HCT116 (cell line): Measurements from ENCODE around the gene GPRIN1. TPM values are rescaled to one million over a fixed set of nuclear protein-coding genes. Genes with fewer than 3 reads are reported as not detected.
A peak's percentile ranks its signal among the peaks of the same experiment; 100 is the strongest.

ENCODE experiments used
- ATAC-seq: fragments of 200-7000 bp; cut with Tn5 transposase; 2 replicates; pipeline ENCODE4 v1.9.1; 2020; ENCODE audit warnings: mild to moderate bottlenecking, moderate library complexity
- Bru-seq: library from RNA; stranded (reverse); fragments of 400-500 nt; gene quantifications from one replicate; lab custom pipeline; 2021; lab: Mats Ljungman, UMichigan
- BruChase-seq, 2 experiments: library from RNA; stranded (reverse); fragments of 400-500 nt; gene quantifications; one replicate each; lab custom pipeline; 2021; lab: Mats Ljungman, UMichigan
- BruUV-seq: library from RNA; stranded (reverse); fragments of 400-500 nt; replicated peaks from 2 replicates; lab custom pipeline; 2021; lab: Mats Ljungman, UMichigan
- CTCF ChIA-PET: fragments of 300-600 bp; sonication (Branson Sonifier 250); formaldehyde crosslinking; loops from one replicate; lab custom pipeline; 2021; ENCODE audit warnings: antibody characterized with exemption; lab: Charles Lee
- POLR2A ChIA-PET: fragments of 300-600, 350-600 bp; sonication (Branson Sonifier 250); formaldehyde crosslinking; loops from one replicate; lab custom pipeline; 2021; ENCODE audit warnings: antibody characterized with exemption; lab: Charles Lee
- RAD21 ChIA-PET, 2 experiments: fragments of 300-600 bp; sonication (Branson Sonifier 250); formaldehyde crosslinking; loops; one replicate each; lab custom pipeline; 2023; ENCODE audit warnings: low total read pairs in 2 of 2; ENCODE audit not compliant: uncharacterized antibody in 2 of 2, unreplicated experiment in 2 of 2, low non-redundant PET in 1 of 2; lab: Charles Lee
- DNase-seq: peaks from one replicate; pipeline ENCODE4 v3.0.0-alpha.2; 2010; ENCODE audit warnings: low read depth, low spot score
- H2AFZ ChIP-seq: fragments of 200-600 bp; shearing (Covaris generic), sonication (generic); 2 replicates; pipeline ENCODE4 v1.6.1; 2017; ENCODE audit warnings: low read depth, mixed run types, mixed read lengths, antibody characterized with exemption, low read length; ENCODE audit not compliant: poor library complexity, severe bottlenecking
- H3K27ac ChIP-seq: 2 replicates; pipeline ENCODE4 v1.5.1; 2012; ENCODE audit warnings: low read depth, low read length
- H3K27me3 ChIP-seq: fragments of 200-600 bp; sonication (generic); 2 replicates; pipeline ENCODE4 v1.6.1; 2016; ENCODE audit warnings: mixed run types, low read length, mixed read lengths; ENCODE audit not compliant: insufficient read depth
- H3K36me3 ChIP-seq, 2 experiments: fragments of 200-500 bp in 1 of 2; fragments of 200-600 bp in 1 of 2; sonication (Bioruptor generic) in 1 of 2; sonication (generic) in 1 of 2; 2 replicates each; pipeline versions ENCODE4 v1.5.1 to v1.6.1; 2014 to 2016; ENCODE audit warnings: low read length in 2 of 2, inconsistent platforms in 1 of 2, mixed read lengths in 1 of 2, mixed run types in 1 of 2; ENCODE audit not compliant: insufficient read depth in 2 of 2, control insufficient read depth in 1 of 2
- H3K4me1 ChIP-seq, 2 experiments: fragments of 200-600 bp in 1 of 2; sonication (generic) in 1 of 2; 2 replicates each; pipeline versions ENCODE4 v1.5.1 to v1.6.1; 2012 to 2017; ENCODE audit warnings: low read length in 2 of 2, inconsistent platforms in 1 of 2, mild to moderate bottlenecking in 1 of 2, mixed read lengths in 1 of 2, mixed run types in 1 of 2, moderate library complexity in 1 of 2; ENCODE audit not compliant: insufficient read depth in 2 of 2, control insufficient read depth in 1 of 2
- H3K4me2 ChIP-seq: fragments of 200-600 bp; sonication (generic); 2 replicates; pipeline ENCODE4 v1.6.1; 2017; ENCODE audit warnings: mixed run types, low read length, mixed read lengths
- H3K4me3 ChIP-seq, 2 experiments: fragments of 200-600 bp in 1 of 2; sonication (generic) in 1 of 2; replicated peaks in 1 of 2; 2 replicates each; pipeline ENCODE4 v1.5.1; 2011 to 2016; ENCODE audit warnings: low read length in 2 of 2, control low read depth in 1 of 2, low read depth in 1 of 2, mild to moderate bottlenecking in 1 of 2, mixed read lengths in 1 of 2, mixed run types in 1 of 2
- H3K79me2 ChIP-seq: fragments of 200-600 bp; sonication (generic); 2 replicates; pipeline ENCODE4 v1.6.1; 2017; ENCODE audit warnings: mild to moderate bottlenecking, mixed run types, low read length, moderate library complexity, mixed read lengths; ENCODE audit not compliant: insufficient read depth
- H3K9ac ChIP-seq: fragments of 200-600 bp; sonication (generic); 2 replicates; pipeline ENCODE4 v1.6.1; 2016; ENCODE audit warnings: low read length, mixed read lengths
- H3K9me2 ChIP-seq: fragments of 200-600 bp; sonication (generic), shearing (Covaris generic); 2 replicates; pipeline ENCODE4 v1.6.1; 2017; ENCODE audit warnings: mixed run types, mild to moderate bottlenecking, moderate library complexity; ENCODE audit not compliant: insufficient read depth
- H3K9me3 ChIP-seq, 2 experiments: fragments of 200-500 bp in 1 of 2; fragments of 200-600 bp in 1 of 2; sonication (Bioruptor generic) in 1 of 2; sonication (generic) in 1 of 2; 2 replicates each; pipeline ENCODE4 v1.6.1; 2014 to 2017; ENCODE audit warnings: low read length in 2 of 2, mixed read lengths in 2 of 2, inconsistent platforms in 1 of 2, low read depth in 1 of 2, mild to moderate bottlenecking in 1 of 2, mixed run types in 1 of 2, moderate library complexity in 1 of 2; ENCODE audit not compliant: control insufficient read depth in 1 of 2, insufficient read depth in 1 of 2
- H4K20me1 ChIP-seq: fragments of 200-600 bp; sonication (generic), shearing (Covaris generic); 2 replicates; pipeline ENCODE4 v1.6.1; 2017; ENCODE audit warnings: mixed run types, mild to moderate bottlenecking, moderate library complexity; ENCODE audit not compliant: insufficient read depth
- CTCF ChIP-seq, 3 experiments: fragments of 200-600 bp in 1 of 3; sonication (generic) in 1 of 3; IDR thresholded peaks in 2 of 3; conservative IDR thresholded peaks in 1 of 3; 2 replicates each; pipeline ENCODE4 v1.5.1; 2012 to 2017; ENCODE audit warnings: low read depth in 2 of 3, low read length in 2 of 3, antibody characterized with exemption in 1 of 3, borderline replicate concordance in 1 of 3, control low read depth in 1 of 3, mild to moderate bottlenecking in 1 of 3, mixed read lengths in 1 of 3, mixed run types in 1 of 3, moderate library complexity in 1 of 3; ENCODE audit not compliant: insufficient read depth in 1 of 3
- EGR1 ChIP-seq: IDR thresholded peaks from 2 replicates; pipeline ENCODE4 v1.6.1; 2012; ENCODE audit warnings: low read depth
- EZH2phosphoT487 ChIP-seq: fragments of 200-600 bp; IDR thresholded peaks from 2 replicates; pipeline ENCODE4 v1.6.1; 2018; ENCODE audit warnings: antibody characterized with exemption, borderline replicate concordance
- POLR2A ChIP-seq: IDR thresholded peaks from 2 replicates; pipeline ENCODE4 v1.7.0; 2011; ENCODE audit warnings: borderline replicate concordance; ENCODE audit not compliant: insufficient read depth, insufficient read length; ENCODE audit errors: extremely low read depth
- POLR2AphosphoS5 ChIP-seq: IDR thresholded peaks from 2 replicates; pipeline ENCODE4 v1.6.1; 2011; ENCODE audit warnings: mild to moderate bottlenecking, low read depth, low read length, moderate library complexity
- RAD21 ChIP-seq: IDR thresholded peaks from 2 replicates; pipeline ENCODE4 v1.6.1; 2012; ENCODE audit warnings: low read depth, mild to moderate bottlenecking
- TCF7L2 ChIP-seq: IDR thresholded peaks from 2 replicates; pipeline ENCODE4 v1.7.0; 2011; ENCODE audit warnings: borderline replicate concordance, inconsistent platforms; ENCODE audit not compliant: insufficient read depth, insufficient read length; ENCODE audit errors: extremely low read depth
- YY1 ChIP-seq: IDR thresholded peaks from 2 replicates; pipeline ENCODE4 v1.6.1; 2011; ENCODE audit warnings: low read length, low read depth, moderate library complexity, mild to moderate bottlenecking; ENCODE audit not compliant: insufficient replicate concordance; ENCODE audit errors: extremely low read depth
- ZFX ChIP-seq: fragments of 450-650 bp; IDR thresholded peaks from 2 replicates; pipeline ENCODE4 v1.6.1; 2017
- intact Hi-C: fragments of 100-400 bp; cut with micrococcal nuclease; formaldehyde crosslinking; loops from 2 replicates; pipeline ENCODE4 v1.10.0; 2022
- long read RNA-seq: library from polyadenylated mRNA; unstranded; transcript quantifications from one replicate; pipeline ENCODE4 v2.0.0, GENCODE V29; 2021; ENCODE audit not compliant: unreplicated experiment
- polyA plus RNA-seq: library from polyadenylated mRNA; unstranded; fragments of >200 nt; gene quantifications from 2 replicates; pipeline ENCODE4 v1.2.1, GENCODE V29; 2012; ENCODE audit warnings: missing spikeins
- total RNA-seq: library from RNA; stranded (reverse); gene quantifications from one replicate; pipeline ENCODE4 v1.2.1, GENCODE V29; 2021; ENCODE audit not compliant: unreplicated experiment
- TF ChIP-seq, protein P1 (sequence below): IDR thresholded peaks from 2 replicates; pipeline ENCODE4 v1.6.1; 2012

Gene GPRIN1
- total RNA-seq (14.2 TPM), Bru-seq, nascent RNA (percentile 52 among the genes with signal in this experiment), BruChase-seq, experiment 1, labeled RNA remaining after a 6-hour chase (percentile 57 among the genes with signal in this experiment), BruChase-seq, experiment 2, labeled RNA remaining after a 2-hour chase (percentile 64 among the genes with signal in this experiment)
- 6.1 and 7.6 TPM in 2 replicates for polyA plus RNA-seq
- long read RNA-seq, full-length matches to known transcripts: 10 of 31 reads
- long read RNA-seq, partial matches to known transcripts: 0 of 31 reads
- long read RNA-seq, other reads (novel, unspliced or antisense): 21 of 31 reads

- no peaks in the 10 kb centered on the region for H4K20me1 ChIP-seq
- ChIA-PET CTCF (no interaction called here), POLR2A (no interaction called here)
- ATAC-seq: peak; percentile 85
- H3K9ac ChIP-seq: peak within 1 kb of the TSS; percentile 68
- TF ChIP-seq TCF7L2 (peak; percentile 6), YY1 (no peak), ZFX (0 out of 2 replicates have a peak, but pooled peaks have one; percentile 16), POLR2AphosphoS5 (peak; percentile 59), EZH2phosphoT487 (no peak), EGR1 (peak; percentile 51; the same call in 1 of the 2 replicates), POLR2A (no peak), RAD21 (peak; percentile 57), CTCF (IDR thresholded peaks at IDR 0.05 in 2 of 3, conservative IDR thresholded peaks at IDR 0.05 in 1 of 3; ENCODE audit: borderline replicate concordance in 1 of 3, insufficient read depth in 1 of 3, low read depth in 2 of 3, low read length in 2 of 3) (peak; percentile 34 to 53 (median 36); a peak in 5 of 6 replicates)
- TF ChIP-seq, protein P1, sequence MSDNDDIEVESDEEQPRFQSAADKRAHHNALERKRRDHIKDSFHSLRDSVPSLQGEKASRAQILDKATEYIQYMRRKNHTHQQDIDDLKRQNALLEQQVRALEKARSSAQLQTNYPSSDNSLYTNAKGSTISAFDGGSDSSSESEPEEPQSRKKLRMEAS: 0 out of 2 replicates have a peak, but pooled peaks have one; percentile 25
- TF ChIP-seq, all 23 proteins: peak for 7
- no peaks in the 10 kb centered on the region for H3K36me3 ChIP-seq
- H3K4me1 ChIP-seq: peaks cover 20 to 35% of the 10 kb centered on the region in 2 experiments
- H3K27me3 ChIP-seq: no peaks in the 10 kb centered on the region
- DNase-seq: peak; percentile 18
- H3K79me2 ChIP-seq: peaks cover 19% of the 10 kb centered on the region
- intact Hi-C loops: no loop called here
- H3K27ac ChIP-seq: peak within 1 kb of the TSS; percentile 75
- no peaks in the 10 kb centered on the region for H3K9me2 ChIP-seq
- H3K4me2 ChIP-seq: peak within 1 kb of the TSS; percentile 96
- no peak within 1 kb of the TSS for H2AFZ ChIP-seq
- H3K4me3 ChIP-seq: peak within 1 kb of the TSS; percentile 63 to 74
- BruUV-seq: no TSS peak
- RAD21 ChIA-PET: no interaction called here
- no peaks in the 10 kb centered on the region for H3K9me3 ChIP-seq
Observed at GRCh38 chr5:176609724-176610434, at the start of gene GPRIN1. GPRIN1 (minus strand) TSS chr5:176610156; CDS start chr5:176599834, 10,322 bp downstream.
